Activated B cell treated with CpG ODN at 0.5 μM for 24 hours (primary cell): ENCODE data around the gene CT45A10. TPM values are rescaled to one million over a fixed set of nuclear protein-coding genes. Genes with fewer than 3 reads are reported as not detected.
"Not testable (repeated sequence)": the region's sequence is repeated elsewhere in the genome, so short reads cannot be mapped to it uniquely, and the experiment has no call there.

Source experiments
- ATAC-seq: fragments of 200-7000 bp; cut with Tn5 transposase; one replicate; pipeline ENCODE4 v1.10.0; 2021; ENCODE audit warnings: low read depth, mild to moderate bottlenecking, moderate library complexity
- CTCF ChIA-PET: fragments of 350-600 bp; sonication (Branson Sonifier 250); formaldehyde crosslinking; loops from one replicate; lab custom pipeline; 2021; ENCODE audit warnings: antibody characterized with exemption; lab: Charles Lee
- POLR2A ChIA-PET: fragments of 350-600 bp; sonication (Branson Sonifier 250); formaldehyde crosslinking; loops from one replicate; lab custom pipeline; 2021; ENCODE audit warnings: antibody characterized with exemption; lab: Charles Lee
- DNase-seq: peaks from one replicate; pipeline ENCODE4 v3.0.0; 2022
- H3K27ac Mint-ChIP-seq: one replicate; pipeline ENCODE4 v1.8.0; 2020; ENCODE audit warnings: mixed read lengths
- H3K27me3 Mint-ChIP-seq: one replicate; pipeline ENCODE4 v1.8.0; 2021; ENCODE audit warnings: mixed read lengths
- H3K36me3 Mint-ChIP-seq: one replicate; pipeline ENCODE4 v1.8.0; 2021; ENCODE audit warnings: low read depth, mixed read lengths
- H3K4me1 Mint-ChIP-seq: one replicate; pipeline ENCODE4 v1.8.0; 2021; ENCODE audit warnings: mixed read lengths
- H3K4me3 Mint-ChIP-seq: one replicate; pipeline ENCODE4 v1.8.0; 2020; ENCODE audit warnings: mild to moderate bottlenecking, mixed read lengths
- H3K9me3 Mint-ChIP-seq: one replicate; pipeline ENCODE4 v1.8.0; 2020; ENCODE audit warnings: mixed read lengths
- CTCF ChIP-seq: fragments of 200-600 bp; IDR thresholded peaks from one replicate; pipeline ENCODE4 v1.8.0; 2022; ENCODE audit warnings: antibody characterized with exemption, mild to moderate bottlenecking
- intact Hi-C: fragments of 100-400 bp; cut with micrococcal nuclease; formaldehyde crosslinking; loops from one replicate; pipeline ENCODE4 v1.15.1; 2024
- total RNA-seq: library from RNA; stranded (reverse); gene quantifications from 2 replicates; pipeline ENCODE4 v1.2.3, GENCODE V29; 2022

CT45A10 gene
- total RNA-seq, 1 donor from 2014 or later: not detected

- H3K36me3 Mint-ChIP-seq: no peaks in the 10 kb centered on the region
- H3K9me3 Mint-ChIP-seq: no peaks in the 10 kb centered on the region
- ChIA-PET CTCF (no interaction called here), POLR2A (no interaction called here)
- DNase-seq (no peak), ATAC-seq (no peak)
- no peaks in the 10 kb centered on the region for H3K4me1 Mint-ChIP-seq
- no peak overlapping the region for H3K4me3 Mint-ChIP-seq
- H3K27me3 Mint-ChIP-seq: no peaks in the 10 kb centered on the region
- no peak for TF ChIP-seq CTCF
- intact Hi-C loops: no loop called here
- H3K27ac Mint-ChIP-seq: no peak overlapping the region
Observed at GRCh38 chrX:135914404-135914803, 21.2 kb upstream of the CT45A10 start.

- H3K9me3 Mint-ChIP-seq: no peaks in the 10 kb centered on the region
- CTCF ChIA-PET: no interaction called here
- no peak for TF ChIP-seq CTCF
- no peak overlapping the region for H3K4me3 Mint-ChIP-seq
- intact Hi-C loops: no loop called here
- POLR2A ChIA-PET: no interaction called here
- ATAC-seq (no peak), DNase-seq (no peak)
- H3K4me1 Mint-ChIP-seq: no peaks in the 10 kb centered on the region
- no peaks in the 10 kb centered on the region for H3K27me3 Mint-ChIP-seq
- no peak overlapping the region for H3K27ac Mint-ChIP-seq
- H3K36me3 Mint-ChIP-seq: no peaks in the 10 kb centered on the region
Observed at GRCh38 chrX:135910251-135910650, 17.0 kb upstream of the CT45A10 start.

GRCh38 chrX:135892781-135893180 lies 463 bp downstream of the CT45A10 start:
- POLR2A ChIA-PET: no interaction called here
- ATAC-seq (no peak), DNase-seq (no peak)
- CTCF ChIA-PET: no interaction called here
- intact Hi-C loops: no loop called here
- Mint-ChIP-seq H3K27ac (no peak overlapping the region), H3K36me3 (no peaks in the 10 kb centered on the region), H3K9me3 (no peaks in the 10 kb centered on the region), H3K27me3 (peaks cover 2% of the 10 kb centered on the region), H3K4me3 (no peak overlapping the region), H3K4me1 (no peaks in the 10 kb centered on the region)
- TF ChIP-seq CTCF: no peak

GRCh38 chrX:135890087-135890585 lies 3.1 kb downstream of the CT45A10 start:
- H3K27me3 Mint-ChIP-seq: peaks cover 2% of the 10 kb centered on the region
- no peak overlapping the region for H3K27ac Mint-ChIP-seq
- ChIA-PET CTCF (no interaction called here), POLR2A (no interaction called here)
- H3K4me3 Mint-ChIP-seq: no peak overlapping the region
- no peaks in the 10 kb centered on the region for H3K36me3 Mint-ChIP-seq
- no peaks in the 10 kb centered on the region for H3K9me3 Mint-ChIP-seq
- TF ChIP-seq CTCF: no peak
- intact Hi-C loops: no loop called here
- no peaks in the 10 kb centered on the region for H3K4me1 Mint-ChIP-seq
- DNase-seq: no peak
- ATAC-seq: no peak

- H3K27me3 Mint-ChIP-seq, intact Hi-C loops, H3K9me3 Mint-ChIP-seq, DNase-seq, H3K27ac Mint-ChIP-seq, H3K4me1 Mint-ChIP-seq, H3K36me3 Mint-ChIP-seq, ATAC-seq, POLR2A ChIA-PET, CTCF ChIA-PET, H3K4me3 Mint-ChIP-seq: not testable (repeated sequence)
Observed at GRCh38 chrX:135888976-135889375, 4.3 kb downstream of the CT45A10 start.

GRCh38 chrX:135888230-135888629 lies 5.0 kb downstream of the CT45A10 start:
- H3K27me3 Mint-ChIP-seq, CTCF ChIA-PET, H3K27ac Mint-ChIP-seq, H3K36me3 Mint-ChIP-seq, H3K9me3 Mint-ChIP-seq, ATAC-seq, DNase-seq, H3K4me1 Mint-ChIP-seq, H3K4me3 Mint-ChIP-seq, POLR2A ChIA-PET, intact Hi-C loops: not testable (repeated sequence)

GRCh38 chrX:135882741-135883140 lies 10.5 kb downstream of the CT45A10 start:
- POLR2A ChIA-PET, CTCF ChIA-PET, DNase-seq, H3K4me3 Mint-ChIP-seq, ATAC-seq, intact Hi-C loops, H3K4me1 Mint-ChIP-seq, H3K36me3 Mint-ChIP-seq, H3K9me3 Mint-ChIP-seq, H3K27me3 Mint-ChIP-seq, H3K27ac Mint-ChIP-seq: not testable (repeated sequence)

GRCh38 chrX:135871712-135872111 lies 21.5 kb downstream of the CT45A10 start, which contains the start of gene CT45A9:
TSS of gene CT45A9 (minus strand) at chrX:135871812. CDS start at chrX:135868061, 3,751 bp downstream.
- H3K4me3 Mint-ChIP-seq, H3K27ac Mint-ChIP-seq, CTCF ChIA-PET, DNase-seq, POLR2A ChIA-PET, H3K9me3 Mint-ChIP-seq, ATAC-seq, H3K4me1 Mint-ChIP-seq, H3K36me3 Mint-ChIP-seq, H3K27me3 Mint-ChIP-seq, intact Hi-C loops: not testable (repeated sequence)

GRCh38 chrX:135854438-135854837 lies 38.8 kb downstream of the CT45A10 start, which contains the start of gene CT45A8:
TSS of gene CT45A8 (minus strand) at chrX:135854538. CDS start at chrX:135850783, 3,755 bp downstream.
- H3K9me3 Mint-ChIP-seq, H3K36me3 Mint-ChIP-seq, H3K27me3 Mint-ChIP-seq, DNase-seq, intact Hi-C loops, H3K4me3 Mint-ChIP-seq, POLR2A ChIA-PET, H3K4me1 Mint-ChIP-seq, CTCF ChIA-PET, ATAC-seq, H3K27ac Mint-ChIP-seq: not testable (repeated sequence)
